ENCODE results near the gene CLEC20A. TPM values are rescaled to one million over a fixed set of nuclear protein-coding genes. Genes with fewer than 3 reads are reported as not detected.

CLEC20A gene
- total and polyA plus RNA-seq, 10 donors: 0.57 to 3.6 (median 1.3) TPM; not detected in 2

DNA sequence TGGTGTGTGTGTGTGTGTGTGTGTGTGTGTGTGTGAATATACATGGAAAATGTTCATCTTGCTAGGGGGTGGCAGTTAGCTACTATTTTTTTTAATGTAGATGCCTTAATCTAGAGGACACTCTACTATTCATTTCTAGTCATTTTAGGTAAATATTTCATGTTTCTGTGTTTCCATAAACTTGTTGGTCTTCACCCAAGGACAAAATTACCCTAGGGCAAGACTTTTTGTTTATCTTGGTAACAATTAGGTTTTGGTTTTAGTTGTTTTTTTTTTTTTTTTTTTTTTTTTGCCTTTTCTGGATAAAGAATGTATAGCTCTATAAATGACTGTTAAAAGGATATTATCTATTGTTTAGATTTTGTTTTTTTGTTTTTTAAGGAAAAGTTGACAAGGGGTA, 32.2 kb downstream of the CLEC20A start:
- TF ChIP-seq, protein P1, sequence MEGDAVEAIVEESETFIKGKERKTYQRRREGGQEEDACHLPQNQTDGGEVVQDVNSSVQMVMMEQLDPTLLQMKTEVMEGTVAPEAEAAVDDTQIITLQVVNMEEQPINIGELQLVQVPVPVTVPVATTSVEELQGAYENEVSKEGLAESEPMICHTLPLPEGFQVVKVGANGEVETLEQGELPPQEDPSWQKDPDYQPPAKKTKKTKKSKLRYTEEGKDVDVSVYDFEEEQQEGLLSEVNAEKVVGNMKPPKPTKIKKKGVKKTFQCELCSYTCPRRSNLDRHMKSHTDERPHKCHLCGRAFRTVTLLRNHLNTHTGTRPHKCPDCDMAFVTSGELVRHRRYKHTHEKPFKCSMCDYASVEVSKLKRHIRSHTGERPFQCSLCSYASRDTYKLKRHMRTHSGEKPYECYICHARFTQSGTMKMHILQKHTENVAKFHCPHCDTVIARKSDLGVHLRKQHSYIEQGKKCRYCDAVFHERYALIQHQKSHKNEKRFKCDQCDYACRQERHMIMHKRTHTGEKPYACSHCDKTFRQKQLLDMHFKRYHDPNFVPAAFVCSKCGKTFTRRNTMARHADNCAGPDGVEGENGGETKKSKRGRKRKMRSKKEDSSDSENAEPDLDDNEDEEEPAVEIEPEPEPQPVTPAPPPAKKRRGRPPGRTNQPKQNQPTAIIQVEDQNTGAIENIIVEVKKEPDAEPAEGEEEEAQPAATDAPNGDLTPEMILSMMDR (IDR thresholded peaks at IDR 0.05 in 8 of 11, conservative IDR thresholded peaks at IDR 0.05 in 3 of 11): no peak
- TF ChIP-seq POLR2A (IDR thresholded peaks at IDR 0.05): no peak
- no peak for TF ChIP-seq POLR2AphosphoS5 (IDR thresholded peaks at IDR 0.05)
- H3K36me3 ChIP-seq: peaks cover 0 to 27% (median 3%) of the 10 kb centered on the region in 6 donors

GRCh38 chr1:178464141-178464540, 32.6 kb downstream of the CLEC20A start:
- no peaks in the 10 kb centered on the region for H3K4me1 ChIP-seq
- H3K9me3 ChIP-seq: no peaks in the 10 kb centered on the region
- intact Hi-C loops (cut with DNase I; ENCODE audit: low total_unique reads): no loop called here
- no peak overlapping the region for H3K4me3 ChIP-seq
- no peak overlapping the region for H3K27ac ChIP-seq
- H3K36me3 ChIP-seq: peaks cover 0 to 27% (median 3%) of the 10 kb centered on the region in 6 donors
- TF ChIP-seq, protein P1 (IDR thresholded peaks at IDR 0.05 in 8 of 11, conservative IDR thresholded peaks at IDR 0.05 in 3 of 11): no peak
- TF ChIP-seq POLR2A (IDR thresholded peaks at IDR 0.05): no peak
- no peak for TF ChIP-seq POLR2AphosphoS5 (IDR thresholded peaks at IDR 0.05)
- no peak for DNase-seq
- 33 to 83% (median 76%) methylated on average over 1 of the region's 1 CpG for WGBS, 5 donors
- no peaks in the 10 kb centered on the region for H3K27me3 ChIP-seq (replicated peaks in 1 of 7)

More for the DNA sequence above, 32.2 kb downstream of the CLEC20A start:
- no peaks in the 10 kb centered on the region for H3K27me3 ChIP-seq (replicated peaks in 1 of 7)
- DNase-seq: no peak
- no peaks in the 10 kb centered on the region for H3K9me3 ChIP-seq
- no peak overlapping the region for H3K4me3 ChIP-seq
- no peak overlapping the region for H3K27ac ChIP-seq
- no peaks in the 10 kb centered on the region for H3K4me1 ChIP-seq
- intact Hi-C loops (cut with DNase I; ENCODE audit: low total_unique reads): no loop called here

GRCh38 chr1:178461701-178462100, 35.1 kb downstream of the CLEC20A start:
- H3K4me1 ChIP-seq: no peaks in the 10 kb centered on the region
- peaks cover 0 to 24% (median 5%) of the 10 kb centered on the region in 6 donors for H3K36me3 ChIP-seq
- DNase-seq: no peak
- no peaks in the 10 kb centered on the region for H3K27me3 ChIP-seq (replicated peaks in 1 of 7)
- TF ChIP-seq POLR2A (IDR thresholded peaks at IDR 0.05) (no peak), POLR2AphosphoS5 (IDR thresholded peaks at IDR 0.05) (no peak)
- TF ChIP-seq, protein P1 (IDR thresholded peaks at IDR 0.05 in 8 of 11, conservative IDR thresholded peaks at IDR 0.05 in 3 of 11): no peak
- intact Hi-C loops (cut with DNase I; ENCODE audit: low total_unique reads): no loop called here
- H3K4me3 ChIP-seq: no peak overlapping the region
- no peak overlapping the region for H3K27ac ChIP-seq
- no peaks in the 10 kb centered on the region for H3K9me3 ChIP-seq
- 85 to 92% (median 88%) methylated on average over 4 of the region's 4 CpGs for WGBS, 5 donors

GRCh38 chr1:178461104-178461503, 35.7 kb downstream of the CLEC20A start:
- TF ChIP-seq POLR2A (IDR thresholded peaks at IDR 0.05) (no peak), POLR2AphosphoS5 (IDR thresholded peaks at IDR 0.05) (no peak)
- TF ChIP-seq, protein P1 (IDR thresholded peaks at IDR 0.05 in 8 of 11, conservative IDR thresholded peaks at IDR 0.05 in 3 of 11): no peak
- 77 to 90% (median 81%) methylated on average over 2 of the region's 2 CpGs for WGBS, 5 donors
- intact Hi-C loops (cut with DNase I; ENCODE audit: low total_unique reads): no loop called here

More at GRCh38 chr1:178461104-178461503, 35.7 kb downstream of the CLEC20A start:
- Histone ChIP-seq H3K4me1 (no peaks in the 10 kb centered on the region), H3K4me3 (no peak overlapping the region), H3K9me3 (no peaks in the 10 kb centered on the region), H3K36me3 (peaks cover 0 to 23% (median 5%) of the 10 kb centered on the region in 6 donors), H3K27ac (no peak overlapping the region), H3K27me3 (replicated peaks in 1 of 7) (no peaks in the 10 kb centered on the region)
- no peak for DNase-seq

All from spleen (tissue), 11 donors.